Measurements from ENCODE around the gene SPTLC3.

SPTLC3 gene

DNA sequence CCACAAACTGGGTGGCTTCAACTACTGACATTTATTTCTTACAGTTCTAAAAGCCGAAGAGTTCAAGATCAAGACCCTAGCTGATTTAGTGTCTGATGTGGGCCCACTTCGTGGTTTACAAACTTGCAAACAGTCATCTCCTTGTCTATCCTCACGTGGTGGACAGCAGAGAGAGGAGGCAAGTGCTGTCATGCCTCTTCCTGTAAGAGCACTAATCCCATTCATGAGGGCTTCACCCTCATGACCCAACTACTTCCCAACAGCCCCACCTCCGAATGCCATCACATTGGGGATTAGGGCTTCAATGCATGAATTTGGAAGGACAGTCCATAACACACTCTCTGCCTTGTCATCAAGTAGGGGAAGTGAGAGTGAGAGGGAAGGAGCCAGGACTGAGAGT, 196.7 kb downstream of the SPTLC3 start:
- no peak for DNase-seq

DNA sequence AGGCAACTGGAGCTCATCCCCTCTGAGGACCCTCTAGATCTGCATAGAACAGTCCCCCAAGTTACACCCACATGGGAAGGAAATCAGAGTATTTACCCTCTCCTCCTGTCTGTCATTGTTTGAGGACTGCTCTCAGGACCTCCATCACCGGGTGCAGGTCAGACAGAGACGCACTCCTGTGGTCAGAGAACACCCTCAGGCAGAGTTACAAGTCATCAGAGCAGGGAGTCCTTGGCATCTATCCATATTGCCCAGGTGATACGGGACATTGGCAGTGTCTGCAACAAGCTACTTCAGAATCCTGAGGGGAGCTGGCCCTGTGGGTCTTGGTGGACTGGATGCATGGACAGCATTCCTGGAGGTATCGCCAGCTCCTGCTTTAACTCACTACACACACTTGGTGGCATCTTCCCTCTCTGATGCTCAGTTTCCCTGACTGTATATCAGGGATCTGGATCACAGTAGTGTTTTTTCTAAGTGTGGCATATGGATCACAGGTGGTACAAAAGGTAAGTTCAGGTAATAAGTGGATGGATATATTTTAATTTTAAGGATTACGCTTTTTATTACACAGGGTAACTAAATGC, 197.2 kb downstream of the SPTLC3 start:
- DNase-seq = no peak

DNA sequence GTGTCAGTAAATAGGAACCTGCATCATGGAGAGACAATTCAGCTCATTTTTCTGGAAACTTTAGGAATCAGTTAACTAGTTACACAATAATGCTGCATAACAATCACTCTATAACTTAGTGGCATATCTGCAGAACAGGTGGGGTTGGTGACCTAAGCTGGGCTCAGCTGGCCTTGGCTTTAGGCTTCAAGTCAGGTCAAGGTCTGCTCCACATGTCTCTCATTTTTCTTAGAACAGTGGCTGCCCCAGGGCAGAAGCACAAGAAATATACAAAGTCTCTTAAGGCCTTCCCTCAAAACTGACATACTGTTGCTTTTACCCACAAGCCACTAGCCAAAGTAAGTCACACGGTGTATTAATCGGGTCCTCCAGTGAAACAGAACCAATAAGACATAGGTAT, 198.2 kb downstream of the SPTLC3 start:
- DNase-seq = no peak

DNA sequence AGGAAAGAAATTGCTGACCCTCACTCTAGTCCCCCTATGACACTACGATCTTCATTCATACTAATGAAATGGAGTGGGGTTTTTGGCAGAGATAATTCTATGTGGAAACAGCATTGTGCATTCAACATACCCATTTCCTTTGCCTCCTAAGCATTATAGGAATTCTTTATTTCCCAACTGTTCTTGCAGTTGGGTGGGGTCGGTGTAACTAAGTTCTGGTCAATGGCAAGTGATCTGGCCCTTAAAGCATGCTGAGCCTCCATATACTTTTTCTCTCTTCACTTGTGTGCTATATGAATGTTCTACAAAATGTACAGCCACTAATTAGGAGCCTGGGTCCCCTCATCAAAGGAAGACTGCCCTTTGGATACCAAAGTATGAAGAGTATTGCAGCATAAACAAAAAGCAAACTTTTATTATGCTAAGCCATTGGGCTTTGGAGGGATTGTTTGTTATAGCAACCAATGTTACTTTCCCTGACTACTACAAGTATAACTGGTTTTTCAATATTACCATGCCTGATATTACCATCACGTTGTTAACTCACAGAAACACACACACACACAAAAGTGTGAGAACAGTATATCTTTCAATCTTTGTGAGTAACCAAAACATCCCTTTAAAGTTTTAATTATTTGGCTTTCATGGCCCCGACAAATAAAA, 203.3 kb downstream of the SPTLC3 start:
- DNase-seq = no peak

DNA sequence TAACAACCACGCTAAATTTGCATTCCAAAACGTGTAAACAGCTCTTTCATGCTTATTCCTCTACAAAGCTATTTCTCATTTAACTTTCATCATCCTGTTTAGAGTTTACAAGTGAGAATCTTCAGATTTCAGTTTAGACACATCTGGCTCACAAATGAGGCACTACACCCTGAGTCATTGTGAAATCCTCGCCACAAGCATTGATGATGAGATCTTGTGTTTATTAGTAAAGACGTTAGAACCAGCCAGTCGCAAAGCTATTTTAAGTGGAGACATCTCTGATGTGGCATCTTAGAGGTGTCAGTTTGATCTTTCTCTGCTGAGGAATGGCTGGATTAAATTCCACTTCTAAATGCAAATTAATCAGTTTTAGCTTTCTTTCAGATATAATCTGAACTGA, 204.0 kb downstream of the SPTLC3 start:
- no peak for DNase-seq

DNA sequence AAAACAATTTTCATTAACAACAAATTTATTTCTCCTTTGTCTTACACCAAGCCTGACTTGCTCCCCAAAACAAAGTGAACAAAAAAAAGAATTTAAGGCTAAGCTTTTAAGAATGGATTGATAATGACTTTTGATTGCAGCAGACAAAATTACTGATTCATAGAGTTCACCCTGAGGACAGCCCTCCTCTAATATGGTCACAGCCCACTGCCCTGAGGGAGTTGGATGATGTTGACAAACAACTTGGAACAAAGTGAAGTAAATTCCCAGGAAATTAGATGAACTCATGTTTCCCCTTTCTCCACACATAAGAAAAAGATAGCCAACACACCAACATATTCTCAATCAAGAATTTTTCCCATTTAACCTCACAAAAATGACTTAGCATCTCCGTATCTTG, 204.6 kb downstream of the SPTLC3 start:
- DNase-seq = no peak

DNA sequence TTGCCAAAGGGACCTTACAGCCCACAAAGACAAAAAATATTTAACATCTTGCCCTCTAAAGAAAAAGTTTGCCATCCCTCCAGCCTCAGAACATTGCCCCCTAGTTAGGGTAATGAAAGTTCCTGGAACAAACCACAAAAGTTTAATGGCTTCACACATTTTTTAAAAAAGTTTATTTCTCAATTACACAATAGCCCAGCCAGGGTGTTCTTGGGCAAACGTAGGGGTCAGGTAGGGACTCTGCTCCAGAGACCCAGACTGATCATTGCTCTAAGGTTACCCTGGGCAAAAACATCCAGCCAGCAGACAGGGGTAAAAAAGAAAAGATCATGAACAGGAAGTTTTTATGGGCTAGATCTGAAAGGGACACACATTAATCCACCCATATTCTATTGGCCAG, 207.8 kb downstream of the SPTLC3 start:
- DNase-seq = no peak
